HG03039 (cell line): Measurements from ENCODE around the gene VTA1.
"Not testable (repeated sequence)": the region's sequence is repeated elsewhere in the genome, so short reads cannot be mapped to it uniquely, and the experiment has no call there.

ENCODE experiments used
- ATAC-seq: cut with Tn5 transposase; IDR thresholded peaks from one replicate; pipeline ENCODE4 v1.9.1; 2021; ENCODE audit warnings: mild to moderate bottlenecking, moderate library complexity; ENCODE audit not compliant: unreplicated experiment

Gene VTA1

DNA sequence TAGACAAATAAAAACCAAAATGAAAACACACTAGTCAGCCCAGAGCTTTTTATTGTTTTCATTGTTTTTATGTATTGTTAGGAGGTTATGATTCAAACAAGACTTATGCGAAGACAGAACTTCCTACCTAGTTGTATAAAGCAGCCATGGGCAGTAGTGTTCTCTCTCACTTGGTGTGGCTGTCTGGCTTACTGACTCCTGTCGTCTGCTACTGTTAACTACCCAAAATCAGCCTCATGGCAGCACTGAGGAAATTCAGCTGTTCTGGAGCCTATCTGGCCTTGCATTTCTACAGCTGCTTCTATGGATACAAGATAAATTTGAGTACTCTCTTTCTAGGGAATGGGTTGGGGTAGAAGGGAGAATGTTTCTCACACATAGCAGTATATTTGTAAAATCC is 20.4 kb downstream of the VTA1 start:
- no peak for ATAC-seq

- no peak for ATAC-seq
These were observed 24.3 kb downstream of the VTA1 start for GRCh38 chr6:142171351-142171750.

- ATAC-seq = no peak
These were observed 25.7 kb downstream of the VTA1 start for GRCh38 chr6:142172758-142173157.

DNA sequence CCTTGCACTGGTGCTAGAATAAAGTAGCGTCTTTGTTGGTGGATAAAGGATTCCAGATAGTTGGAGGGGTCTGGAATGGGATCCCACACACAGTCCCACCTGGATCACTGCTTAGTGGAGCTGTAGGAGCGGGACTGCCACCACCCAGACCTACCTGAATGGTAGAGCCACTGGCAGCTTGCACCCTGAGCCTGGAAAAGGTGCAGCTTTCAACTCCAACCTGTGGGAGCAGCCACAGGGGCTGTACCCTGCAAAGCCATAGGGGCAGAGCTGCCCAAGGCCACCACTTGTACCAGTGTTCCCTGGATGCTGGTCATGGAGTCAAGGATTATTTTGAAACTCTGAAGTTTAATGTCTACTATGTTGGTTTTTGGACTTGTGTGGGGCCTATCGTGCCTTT is 26.9 kb downstream of the VTA1 start:
- ATAC-seq = no peak

GRCh38 chr6:142174703-142175102 is 27.6 kb downstream of the VTA1 start:
- no peak for ATAC-seq

DNA sequence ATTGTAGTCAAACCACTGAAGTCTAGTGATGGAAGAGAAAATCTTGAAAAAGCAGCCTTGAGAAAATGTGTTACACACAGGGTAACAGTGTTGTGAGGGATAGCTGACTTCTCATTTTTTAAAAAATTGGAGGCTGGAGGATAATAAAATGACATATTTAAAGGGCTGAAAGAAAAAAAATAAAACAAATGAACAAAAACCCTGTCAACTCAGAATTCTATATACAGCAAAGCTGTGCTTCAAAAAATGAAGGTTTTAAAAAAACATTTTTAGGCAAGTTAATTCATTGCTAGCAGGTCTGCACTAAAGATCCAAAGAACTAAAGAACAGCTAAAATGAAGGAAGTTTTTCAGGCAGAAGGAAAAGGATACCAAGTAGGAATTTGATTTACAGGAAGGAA is 31.1 kb downstream of the VTA1 start:
- no peak for ATAC-seq

GRCh38 chr6:142182004-142182403 is 34.9 kb downstream of the VTA1 start:
- ATAC-seq = no peak

DNA sequence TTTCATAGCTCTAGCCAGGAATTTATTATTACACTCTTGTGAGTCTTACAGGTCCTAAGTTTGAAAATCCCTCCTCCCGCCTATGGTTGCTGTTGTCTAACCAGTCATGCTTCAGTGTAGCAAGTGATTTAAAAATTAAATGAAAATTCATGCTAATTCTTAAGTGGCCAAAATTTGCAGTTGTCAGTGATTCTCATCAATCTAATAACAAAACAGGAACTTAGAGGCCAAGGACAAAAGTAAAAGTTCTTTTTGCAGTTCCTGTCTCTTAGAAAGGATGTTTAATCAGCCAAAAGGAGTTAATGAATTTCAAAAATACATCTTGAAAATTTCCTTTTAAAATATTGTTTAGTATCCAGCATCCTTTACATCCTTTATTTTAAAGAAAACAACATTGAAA is 36.3 kb downstream of the VTA1 start:
- no peak for ATAC-seq

DNA sequence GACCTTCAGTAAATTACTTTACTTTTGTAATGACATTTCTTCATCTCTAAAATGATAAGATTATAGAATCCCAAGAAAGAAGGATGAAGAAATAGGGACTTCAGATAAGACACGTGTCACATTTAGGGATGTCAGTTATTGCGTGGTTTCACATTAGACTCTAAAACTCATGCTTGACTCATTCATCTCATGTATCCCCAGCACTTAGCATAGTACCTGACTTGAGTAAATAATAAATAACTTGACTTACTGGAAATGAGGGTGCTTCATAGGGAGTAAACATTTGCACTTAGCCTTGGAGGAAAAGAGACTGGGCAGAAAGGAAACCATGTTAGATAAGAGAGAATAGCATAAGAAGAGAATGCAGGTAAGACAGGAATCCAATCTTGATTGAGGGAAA is 37.2 kb downstream of the VTA1 start:
- ATAC-seq = no peak

DNA sequence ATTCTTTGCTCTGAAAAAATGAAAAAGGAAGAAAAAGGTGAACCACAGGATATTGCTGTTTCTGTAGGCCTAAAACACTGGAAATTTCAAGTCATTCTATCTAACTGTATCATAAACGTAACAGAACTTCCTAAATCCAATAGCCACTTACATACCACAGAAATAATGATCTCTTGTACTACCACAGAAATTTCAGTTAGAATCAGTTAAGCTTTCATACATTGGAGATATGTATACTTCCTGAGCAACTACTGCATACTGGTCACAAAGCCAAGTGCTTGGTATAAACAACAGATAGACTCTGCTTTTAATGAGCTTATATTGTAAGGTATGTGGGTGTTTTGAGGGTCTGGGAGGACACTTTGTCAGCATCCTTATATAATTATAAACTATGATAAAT is 38.6 kb downstream of the VTA1 start:
- ATAC-seq = no peak

- ATAC-seq = no peak
These were observed 40.1 kb downstream of the VTA1 start for GRCh38 chr6:142187209-142187608.

GRCh38 chr6:142188341-142188740 is 41.3 kb downstream of the VTA1 start:
- ATAC-seq = not testable (repeated sequence)

DNA sequence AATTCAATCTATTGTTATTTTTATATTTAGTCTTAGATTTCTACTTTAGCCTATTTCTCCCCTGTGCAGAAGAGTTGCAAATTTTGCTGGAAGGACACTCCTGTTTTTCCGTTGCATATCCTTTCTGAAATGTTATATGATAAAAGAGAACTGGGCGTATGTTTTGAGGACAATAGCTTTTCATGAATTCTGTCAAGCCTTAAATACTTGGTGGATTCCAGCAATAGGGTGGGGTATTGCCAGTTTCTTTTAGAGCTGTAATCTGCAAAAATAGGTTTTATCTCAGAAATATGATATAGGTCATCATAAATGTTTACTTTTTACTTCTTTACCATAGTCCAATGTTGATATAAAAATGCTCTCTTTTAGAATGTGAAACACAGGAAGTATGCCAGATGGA is 42.0 kb downstream of the VTA1 start:
- ATAC-seq = no peak

- ATAC-seq = no peak
These were observed 45.3 kb downstream of the VTA1 start for GRCh38 chr6:142192343-142192742.

- ATAC-seq = no peak
These were observed 46.6 kb downstream of the VTA1 start for GRCh38 chr6:142193621-142194020.

DNA sequence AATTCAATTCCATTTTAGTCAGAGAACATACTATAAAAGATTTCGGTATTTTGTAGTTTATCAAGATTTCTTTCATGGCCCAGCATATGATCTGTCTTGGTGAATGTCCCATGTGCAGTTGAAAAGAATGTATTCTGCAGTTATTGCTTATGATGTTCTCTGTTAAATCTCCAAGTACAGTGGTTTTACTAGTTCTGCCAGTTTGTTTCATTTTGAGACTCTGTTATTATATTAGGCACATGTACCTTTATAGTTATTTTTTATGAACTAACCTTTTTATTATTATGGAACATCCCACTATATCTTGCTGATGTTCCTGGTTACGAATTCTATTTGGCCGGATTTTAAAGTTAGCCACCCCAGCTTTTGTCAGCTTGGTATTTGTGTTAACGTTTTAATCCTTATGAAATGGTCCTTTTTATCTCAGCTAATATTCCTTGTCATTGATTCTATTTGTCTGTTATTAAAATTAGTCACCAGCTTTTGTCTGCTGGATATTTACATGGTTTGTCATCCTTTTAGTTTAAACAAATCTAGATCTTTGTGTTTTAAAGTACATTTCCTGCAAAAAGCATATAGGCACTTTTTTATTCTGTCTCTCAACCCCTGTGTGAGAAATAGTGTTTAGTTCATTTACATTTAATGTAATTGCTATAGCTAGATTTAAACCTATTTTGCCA is 48.9 kb downstream of the VTA1 start:
- no peak for ATAC-seq

- ATAC-seq = no peak
These were observed 54.0 kb downstream of the VTA1 start for GRCh38 chr6:142200846-142201628.

DNA sequence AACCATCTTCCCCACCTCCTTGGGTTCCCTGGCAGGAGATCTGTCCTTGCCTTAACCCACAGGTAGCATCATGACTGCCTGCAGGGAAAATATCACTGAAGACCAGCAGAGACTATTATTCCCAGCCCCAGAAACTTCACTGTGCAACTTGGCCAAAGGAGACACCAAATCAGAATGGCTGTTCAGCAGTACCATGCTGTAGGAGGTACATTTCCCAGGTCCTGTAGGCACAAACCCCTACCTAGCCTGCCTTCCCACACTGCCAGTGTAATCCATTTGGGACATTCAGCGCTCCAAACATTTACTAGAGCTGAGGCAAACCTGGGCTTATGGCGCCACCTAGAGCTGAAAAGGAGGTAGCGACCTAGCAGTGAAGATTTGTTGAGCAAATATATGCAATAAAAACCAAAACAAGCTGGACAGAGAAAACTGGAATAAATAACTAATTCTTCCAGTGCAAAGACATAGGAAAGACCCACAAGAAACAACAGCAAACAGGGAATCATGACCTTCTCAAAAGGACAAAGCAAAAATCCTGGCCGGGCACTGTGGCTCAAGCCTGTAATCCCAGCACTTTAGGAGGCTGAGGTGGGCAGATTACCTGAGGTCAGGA is 60.3 kb downstream of the VTA1 start:
- peak; percentile 70 for ATAC-seq

DNA sequence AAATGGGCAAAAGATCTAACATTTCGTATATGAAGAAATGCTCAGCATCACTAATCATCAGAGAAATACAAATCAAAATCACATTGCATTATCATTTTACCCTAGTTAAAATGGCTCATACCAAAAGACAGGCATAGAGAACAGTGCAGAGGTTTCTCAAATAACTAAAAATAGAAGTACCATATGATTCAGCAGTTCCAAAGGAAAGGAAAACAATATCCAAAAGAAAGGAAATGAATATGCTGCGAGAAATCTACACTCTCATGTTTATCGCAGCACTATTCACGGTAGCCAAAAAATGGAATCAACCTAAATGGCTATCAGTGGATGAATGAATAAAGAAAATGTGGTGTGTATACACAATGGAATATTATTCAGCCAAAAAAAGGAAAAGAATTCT is 63.5 kb downstream of the VTA1 start:
- no peak for ATAC-seq

DNA sequence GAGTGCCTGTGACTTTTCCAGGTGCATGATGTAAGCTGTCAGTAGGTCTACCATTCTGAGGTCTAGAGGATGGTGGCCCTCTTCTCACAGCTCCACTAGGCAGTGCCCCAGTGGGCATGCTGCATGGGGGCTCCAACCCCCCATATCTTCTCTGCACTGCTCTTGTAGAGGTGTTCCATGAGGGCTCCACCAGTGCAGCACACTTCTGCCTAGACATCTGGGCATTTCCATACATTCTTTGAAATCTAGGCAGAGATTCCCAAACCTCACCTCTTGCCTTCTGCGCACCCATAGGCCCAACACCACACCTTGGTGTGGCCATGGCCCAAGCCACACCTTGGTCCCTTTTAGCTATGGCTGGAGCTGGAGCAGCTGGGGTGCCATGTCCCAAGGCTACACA is 66.3 kb downstream of the VTA1 start:
- ATAC-seq = no peak

DNA sequence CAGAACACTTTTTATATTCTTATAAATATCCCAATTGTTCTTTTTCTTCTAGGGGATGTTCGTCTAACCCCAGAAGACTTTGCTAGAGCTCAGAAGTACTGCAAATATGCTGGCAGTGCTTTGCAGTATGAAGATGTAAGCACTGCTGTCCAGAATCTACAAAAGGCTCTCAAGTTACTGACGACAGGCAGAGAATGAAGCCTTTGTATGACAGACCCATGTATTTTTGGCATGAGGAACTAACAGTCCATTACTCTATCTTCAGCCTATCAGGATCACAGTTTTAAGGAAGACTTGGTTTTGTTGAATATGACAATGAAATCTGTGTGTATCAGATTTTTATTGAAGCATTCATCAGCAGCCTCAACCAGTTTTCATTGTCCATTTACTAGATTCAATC is 71.4 kb downstream of the VTA1 start:
- ATAC-seq = no peak

DNA sequence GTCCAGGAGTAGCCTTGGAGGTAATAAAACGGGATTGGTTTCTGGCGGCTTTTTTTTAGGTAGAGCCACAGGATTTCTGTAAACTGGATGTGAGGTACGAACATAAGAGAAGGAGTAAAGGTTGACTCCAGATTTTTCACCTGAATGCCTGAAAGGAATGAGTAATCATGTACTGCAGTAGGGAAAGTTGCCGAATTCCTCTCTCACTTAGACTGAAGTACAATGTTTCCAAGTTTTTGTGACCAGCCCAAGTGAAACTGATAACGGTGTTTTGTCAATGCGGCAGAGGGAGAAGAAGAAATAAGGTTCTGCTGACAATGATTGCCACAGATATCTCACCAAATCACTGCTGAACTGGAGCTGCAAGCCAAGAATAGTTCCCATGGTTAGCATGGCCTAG is 75.0 kb downstream of the VTA1 start:
- no peak for ATAC-seq
